Lung (tissue), 12 donors: ENCODE results near the gene PPM1H. TPM values are rescaled to one million over a fixed set of nuclear protein-coding genes. Genes with fewer than 3 reads are reported as not detected.

ENCODE experiments used
- ATAC-seq: fragments of 200-7000 bp; cut with Tn5 transposase; one replicate; pipeline ENCODE4 v1.9.1; 2020; ENCODE audit warnings: moderate number of reproducible peaks; ENCODE audit not compliant: insufficient read depth, low FRiP score
- DNase-seq, 3 donors: peaks; one replicate each; pipeline ENCODE4 v3.0.0-alpha.2; 2013 to 2017
- H3K27ac ChIP-seq, 2 donors: one replicate each; pipeline ENCODE4 v1.5.1; 2013; ENCODE audit warnings: mild to moderate bottlenecking in 2 of 2, moderate library complexity in 2 of 2, control low read depth in 1 of 2, inconsistent platforms in 1 of 2, low read depth in 1 of 2, low read length in 1 of 2
- H3K27me3 ChIP-seq, 3 donors: one replicate each; pipeline ENCODE4 v1.5.1; 2013; ENCODE audit warnings: low read length in 2 of 3; ENCODE audit not compliant: control insufficient read depth in 3 of 3, insufficient read depth in 3 of 3
- H3K36me3 ChIP-seq, 4 donors: one replicate each; pipeline ENCODE4 v1.5.1; 2013; ENCODE audit warnings: low read length in 4 of 4, mild to moderate bottlenecking in 1 of 4, moderate library complexity in 1 of 4; ENCODE audit not compliant: control insufficient read depth in 4 of 4, insufficient read depth in 4 of 4
- H3K4me1 ChIP-seq, 5 donors: one replicate each; pipeline ENCODE4 v1.5.1; 2013; ENCODE audit warnings: low read length in 5 of 5, mild to moderate bottlenecking in 2 of 5, moderate library complexity in 1 of 5; ENCODE audit not compliant: control insufficient read depth in 5 of 5, insufficient read depth in 5 of 5
- H3K4me3 ChIP-seq: one replicate; pipeline ENCODE4 v1.5.1; 2013; ENCODE audit warnings: mild to moderate bottlenecking, control low read depth, moderate library complexity
- H3K9ac ChIP-seq, 2 donors: one replicate each; pipeline ENCODE4 v1.5.1; 2013; ENCODE audit warnings: low read length in 2 of 2, control low read depth in 1 of 2; ENCODE audit not compliant: insufficient read depth in 1 of 2
- H3K9me3 ChIP-seq, 4 donors: one replicate each; pipeline ENCODE4 v1.5.1; 2013; ENCODE audit warnings: low read length in 3 of 4, mild to moderate bottlenecking in 1 of 4, moderate library complexity in 1 of 4; ENCODE audit not compliant: control insufficient read depth in 4 of 4, insufficient read depth in 3 of 4
- WGBS, 2 donors: extraction: QIAGEN DNeasy Blood & Tissue Kit; methylation state at CpG; one replicate each; pipeline ENCODE4 v1.1.7; 2013; 5-methylcytosine and 5-hydroxymethylcytosine counted together
- polyA plus RNA-seq, 2 donors: library from polyadenylated mRNA; stranded (reverse); fragments of 200-250 nt; gene quantifications; one replicate each; pipeline ENCODE4 v1.2.1, GENCODE V29; 2013
- total RNA-seq, 2 donors: library from RNA; depleted of rRNA in 1 of 2; stranded (reverse); fragments of >200 nt in 1 of 2; gene quantifications; one replicate each; pipeline ENCODE4 v1.2.1, GENCODE V29; 2014 to 2021
- TF ChIP-seq, protein P1 (sequence below): IDR thresholded peaks from 2 replicates; pipeline ENCODE4 v1.5.1; 2012; ENCODE audit warnings: mild to moderate bottlenecking; ENCODE audit errors: control extremely low read depth, extremely low read depth
- donor health status: control.
- donor health status: control.
- donor health status: Bipolar disorder and iron deficiency.
- donor health status: healthy.
- donor health status: DM: yes; HTN: yes; CAD: no.

Gene PPM1H
- total and polyA plus RNA-seq, 4 donors = 2.0 to 11.2 (median 5.7) TPM

DNA sequence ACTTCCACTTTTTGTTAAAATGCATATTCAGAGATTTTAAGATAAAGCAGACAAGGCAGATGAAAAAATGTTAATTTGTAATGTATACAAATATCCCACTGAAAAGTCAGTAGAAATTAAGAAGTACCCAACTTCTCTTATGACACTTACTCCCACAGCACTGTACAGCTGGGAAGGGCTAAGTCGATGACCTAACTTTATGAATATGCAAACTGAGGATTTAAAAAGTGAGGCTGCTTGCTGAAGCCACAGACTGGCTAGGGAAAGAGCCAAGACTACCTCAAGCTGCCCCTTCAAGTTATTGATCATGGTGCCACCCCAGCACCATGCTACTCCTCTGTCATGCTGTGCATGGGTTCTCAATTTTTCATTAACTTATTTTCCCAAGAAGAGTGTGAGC, 17.0 kb downstream of the PPM1H start:
- Histone ChIP-seq H3K27ac (no peak overlapping the region), H3K36me3 (no peaks in the 10 kb centered on the region), H3K4me1 (peaks cover 0 to 2% (median 0%) of the 10 kb centered on the region in 5 donors), H3K27me3 (no peaks in the 10 kb centered on the region), H3K4me3 (no peak overlapping the region), H3K9me3 (no peaks in the 10 kb centered on the region), H3K9ac (no peak overlapping the region)
- ATAC-seq (no peak), DNase-seq (no peak)
- TF ChIP-seq, protein P1, sequence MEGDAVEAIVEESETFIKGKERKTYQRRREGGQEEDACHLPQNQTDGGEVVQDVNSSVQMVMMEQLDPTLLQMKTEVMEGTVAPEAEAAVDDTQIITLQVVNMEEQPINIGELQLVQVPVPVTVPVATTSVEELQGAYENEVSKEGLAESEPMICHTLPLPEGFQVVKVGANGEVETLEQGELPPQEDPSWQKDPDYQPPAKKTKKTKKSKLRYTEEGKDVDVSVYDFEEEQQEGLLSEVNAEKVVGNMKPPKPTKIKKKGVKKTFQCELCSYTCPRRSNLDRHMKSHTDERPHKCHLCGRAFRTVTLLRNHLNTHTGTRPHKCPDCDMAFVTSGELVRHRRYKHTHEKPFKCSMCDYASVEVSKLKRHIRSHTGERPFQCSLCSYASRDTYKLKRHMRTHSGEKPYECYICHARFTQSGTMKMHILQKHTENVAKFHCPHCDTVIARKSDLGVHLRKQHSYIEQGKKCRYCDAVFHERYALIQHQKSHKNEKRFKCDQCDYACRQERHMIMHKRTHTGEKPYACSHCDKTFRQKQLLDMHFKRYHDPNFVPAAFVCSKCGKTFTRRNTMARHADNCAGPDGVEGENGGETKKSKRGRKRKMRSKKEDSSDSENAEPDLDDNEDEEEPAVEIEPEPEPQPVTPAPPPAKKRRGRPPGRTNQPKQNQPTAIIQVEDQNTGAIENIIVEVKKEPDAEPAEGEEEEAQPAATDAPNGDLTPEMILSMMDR = no peak
- WGBS, 2 donors = 63 to 70% methylated on average over 1 of the region's 1 CpG

DNA sequence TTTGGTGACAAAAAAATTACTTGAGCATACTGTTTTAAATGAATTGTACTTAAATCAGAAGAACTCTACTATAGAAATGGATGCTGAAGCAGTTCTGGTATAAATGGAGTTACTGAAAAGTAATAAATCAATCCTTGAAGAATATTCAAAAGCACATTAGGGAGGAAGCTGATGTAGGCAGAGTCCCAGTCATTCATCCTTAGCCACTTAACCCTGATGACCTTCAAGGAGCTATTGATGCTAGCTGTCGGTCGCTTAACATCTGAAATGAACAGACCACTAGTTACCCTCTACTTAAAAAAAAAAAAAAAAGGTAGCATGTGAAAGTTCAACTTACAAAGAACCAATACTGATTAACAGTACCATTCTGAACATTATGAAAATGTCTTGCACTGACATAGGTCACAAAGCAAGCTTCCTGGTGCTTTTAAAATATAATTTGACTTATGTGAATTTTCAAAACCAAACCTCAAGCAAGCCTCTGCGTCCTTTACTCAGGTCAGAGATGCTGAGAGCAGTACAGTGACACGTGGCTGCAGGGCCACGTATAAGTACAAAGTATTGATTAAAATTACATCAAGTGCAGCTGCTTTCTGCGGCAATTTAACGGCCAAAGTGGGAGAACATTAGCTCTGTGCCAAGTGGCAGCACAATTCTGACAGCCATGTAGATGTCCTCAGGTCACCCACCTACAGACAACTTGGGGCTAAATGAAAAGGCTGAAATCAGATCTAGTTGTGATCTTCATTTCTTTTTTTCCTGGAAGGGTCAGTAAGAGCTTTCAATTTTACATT, 18.1 kb downstream of the PPM1H start:
- H3K27me3 ChIP-seq = no peaks in the 10 kb centered on the region
- no peaks in the 10 kb centered on the region for H3K9me3 ChIP-seq
- no peak overlapping the region for H3K27ac ChIP-seq
- 80 to 84% methylated on average over 7 of the region's 7 CpGs for WGBS, 2 donors
- TF ChIP-seq, protein P1 = no peak
- peaks cover 0 to 2% (median 0%) of the 10 kb centered on the region in 5 donors for H3K4me1 ChIP-seq
- H3K4me3 ChIP-seq = no peak overlapping the region
- no peak for DNase-seq
- ATAC-seq = no peak
- no peak overlapping the region for H3K9ac ChIP-seq
- H3K36me3 ChIP-seq = no peaks in the 10 kb centered on the region

DNA sequence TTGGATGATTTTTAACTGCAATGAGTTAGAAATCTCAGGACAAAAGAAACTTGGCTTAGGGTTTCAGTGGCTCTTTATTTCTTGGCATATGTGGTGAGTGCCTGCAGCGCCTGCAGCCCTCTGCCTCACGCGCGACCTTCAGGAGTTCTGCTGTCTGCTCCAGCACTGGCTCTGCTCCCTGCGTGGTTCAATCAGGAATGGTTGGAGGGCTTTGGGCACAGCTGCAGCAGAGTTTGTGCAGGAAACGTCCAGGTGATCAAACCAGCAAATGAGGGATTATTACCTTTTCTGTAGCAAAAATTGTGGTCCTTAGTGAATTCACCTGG, 19.8 kb downstream of the PPM1H start:
- H3K27me3 ChIP-seq = no peaks in the 10 kb centered on the region
- ATAC-seq = no peak
- no peak overlapping the region for H3K9ac ChIP-seq
- H3K27ac ChIP-seq = no peak overlapping the region
- no peaks in the 10 kb centered on the region for H3K36me3 ChIP-seq
- DNase-seq = no peak
- TF ChIP-seq, protein P1 = no peak
- no peaks in the 10 kb centered on the region for H3K9me3 ChIP-seq
- H3K4me3 ChIP-seq = no peak overlapping the region
- peaks cover 0 to 2% (median 0%) of the 10 kb centered on the region in 5 donors for H3K4me1 ChIP-seq
- 90 to 96% methylated on average over 6 of the region's 6 CpGs for WGBS, 2 donors
